CD4-positive, alpha-beta T cell treated with Interleukin-1 beta for 1 hour (primary cell): Measurements from ENCODE around the gene CRX.
"Not testable (repeated sequence)": the region's sequence is repeated elsewhere in the genome, so short reads cannot be mapped to it uniquely, and the experiment has no call there.

Experiments used
- DNase-seq, 2 donors: peaks; one replicate each; pipeline ENCODE4 v3.0.0-alpha.2; 2020 to 2022

CRX gene

DNA sequence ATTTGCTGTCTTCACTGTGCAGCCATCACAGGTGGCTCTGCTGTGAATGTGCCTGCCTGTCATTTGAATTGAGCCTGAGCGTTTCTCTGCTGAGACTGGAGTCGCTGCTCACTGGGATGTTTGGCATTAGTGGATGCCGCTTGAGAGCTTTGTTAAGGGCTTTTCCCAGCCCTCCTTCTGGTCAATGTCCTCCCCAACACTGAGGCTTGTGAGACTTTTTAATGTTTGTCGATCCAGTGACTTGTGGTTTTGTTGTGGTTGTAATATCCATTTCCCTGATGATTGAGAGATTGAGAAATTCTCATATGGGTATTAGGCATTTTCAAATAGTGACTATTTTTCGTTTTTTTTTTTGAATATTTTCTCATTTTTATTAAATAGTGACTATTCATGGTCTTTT lies 39.9 kb downstream of the CRX start:
- DNase-seq = no peak

- DNase-seq = peak; percentile 65 to 73
Measured at GRCh38 chr19:47863514-47863936, 41.8 kb downstream of the CRX start.

- DNase-seq = no peak
Measured at GRCh38 chr19:47865166-47865565, 43.4 kb downstream of the CRX start.

- DNase-seq = no peak
Measured at GRCh38 chr19:47878906-47879305, 57.2 kb downstream of the CRX start.

GRCh38 chr19:47879385-47879784 lies 57.6 kb downstream of the CRX start:
- not testable (repeated sequence) for DNase-seq

DNA sequence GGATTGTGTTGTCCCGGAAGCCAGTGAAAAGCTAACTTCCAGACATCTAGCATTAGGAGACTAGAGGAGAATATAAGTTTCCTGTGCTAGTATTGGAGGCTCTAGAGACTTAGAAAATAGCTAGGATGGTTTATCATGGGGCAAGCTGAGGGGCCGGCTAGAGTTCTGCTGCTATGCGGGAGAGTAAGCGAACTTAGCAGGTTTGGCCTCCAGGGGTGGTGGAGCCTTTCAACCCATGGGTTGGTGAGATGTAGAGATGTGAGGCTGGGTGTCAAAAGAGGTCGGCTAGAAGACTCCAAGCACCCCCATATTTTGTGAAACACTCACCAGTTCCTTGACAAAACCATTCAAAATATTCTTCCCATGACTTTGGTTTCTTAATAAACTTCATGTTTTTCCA lies 60.0 kb downstream of the CRX start:
- DNase-seq = no peak

DNA sequence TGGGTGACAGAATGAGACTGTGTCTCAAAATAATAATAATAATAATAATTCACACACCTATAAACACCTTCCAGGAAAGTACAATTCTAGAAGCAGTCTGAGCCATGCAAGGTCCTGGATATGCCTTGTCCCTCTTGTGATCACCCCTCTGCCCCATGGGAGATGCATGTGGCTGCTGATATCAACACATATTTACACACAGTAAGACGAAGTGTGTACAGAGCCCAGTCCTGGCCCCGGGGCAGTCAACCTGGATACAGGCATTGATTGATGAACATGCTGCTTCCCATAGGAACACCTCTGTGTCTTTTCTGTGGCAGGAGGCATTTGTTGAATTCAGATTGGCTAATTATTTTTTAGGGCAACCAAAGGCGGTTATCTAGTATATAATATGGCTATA lies 61.2 kb downstream of the CRX start:
- DNase-seq = no peak

DNA sequence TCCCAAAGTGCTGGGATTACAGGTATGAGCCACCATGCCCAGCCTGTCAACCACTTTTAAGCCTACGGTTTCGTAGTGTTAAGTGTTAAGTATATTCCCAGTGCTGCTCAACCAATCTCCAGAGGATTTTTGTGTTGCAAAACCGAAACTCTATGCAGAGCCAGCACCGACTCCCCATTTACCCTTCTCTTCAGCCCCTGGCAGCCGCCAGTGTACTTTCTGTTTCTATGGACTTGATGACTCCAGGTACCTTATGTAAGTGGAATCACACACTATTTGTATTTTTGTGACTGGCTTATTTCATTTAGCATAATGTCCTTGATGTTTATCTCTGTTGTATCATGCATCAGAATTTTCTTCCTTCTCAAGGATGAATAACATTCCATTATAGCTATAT lies 63.3 kb downstream of the CRX start:
- DNase-seq = no peak

GRCh38 chr19:47886010-47886559 lies 64.3 kb downstream of the CRX start, which contains the start of gene SULT2A1:
Gene SULT2A1 (minus strand): TSS chr19:47886315. CDS start chr19:47886257, 58 bp downstream.
- DNase-seq = no peak

- no peak for DNase-seq
Measured at GRCh38 chr19:47890865-47891621, 69.3 kb downstream of the CRX start.

DNA sequence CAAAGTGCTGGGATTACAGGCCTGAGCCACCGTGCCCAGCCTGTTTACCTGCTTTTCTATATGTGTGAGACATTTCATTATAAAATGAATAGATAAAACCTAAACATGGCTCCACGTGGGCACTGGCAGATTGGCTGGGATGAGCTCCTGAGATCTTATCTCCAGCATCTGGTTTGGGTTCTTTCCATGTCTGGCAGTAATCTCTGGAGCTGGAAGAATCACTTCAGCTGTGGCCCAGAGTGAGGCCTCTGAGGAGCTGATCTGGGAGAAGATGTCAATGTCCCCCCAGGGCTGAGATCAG lies 69.8 kb downstream of the CRX start:
- DNase-seq = no peak

GRCh38 chr19:47891923-47892666 lies 70.4 kb downstream of the CRX start:
- DNase-seq = no peak
